Renal pelvis (tissue), 4 donors: ENCODE results near the gene CDKN2AIPNL. TPM values are rescaled to one million over a fixed set of nuclear protein-coding genes. Genes with fewer than 3 reads are reported as not detected.
"Not testable (repeated sequence)": the region's sequence is repeated elsewhere in the genome, so short reads cannot be mapped to it uniquely, and the experiment has no call there.

Experiments
- DNase-seq: peaks from one replicate; pipeline ENCODE4 v3.0.0-alpha.2; 2013
- polyA plus RNA-seq, 3 donors: library from polyadenylated mRNA; unstranded; fragments of 120-200 nt; gene quantifications; one replicate each; pipeline ENCODE4 v1.2.1, GENCODE V29; 2013; ENCODE audit not compliant: insufficient read length in 3 of 3

The CDKN2AIPNL gene
- polyA plus RNA-seq, 3 donors, result 30.0 to 34.7 (median 30.2) TPM

DNA sequence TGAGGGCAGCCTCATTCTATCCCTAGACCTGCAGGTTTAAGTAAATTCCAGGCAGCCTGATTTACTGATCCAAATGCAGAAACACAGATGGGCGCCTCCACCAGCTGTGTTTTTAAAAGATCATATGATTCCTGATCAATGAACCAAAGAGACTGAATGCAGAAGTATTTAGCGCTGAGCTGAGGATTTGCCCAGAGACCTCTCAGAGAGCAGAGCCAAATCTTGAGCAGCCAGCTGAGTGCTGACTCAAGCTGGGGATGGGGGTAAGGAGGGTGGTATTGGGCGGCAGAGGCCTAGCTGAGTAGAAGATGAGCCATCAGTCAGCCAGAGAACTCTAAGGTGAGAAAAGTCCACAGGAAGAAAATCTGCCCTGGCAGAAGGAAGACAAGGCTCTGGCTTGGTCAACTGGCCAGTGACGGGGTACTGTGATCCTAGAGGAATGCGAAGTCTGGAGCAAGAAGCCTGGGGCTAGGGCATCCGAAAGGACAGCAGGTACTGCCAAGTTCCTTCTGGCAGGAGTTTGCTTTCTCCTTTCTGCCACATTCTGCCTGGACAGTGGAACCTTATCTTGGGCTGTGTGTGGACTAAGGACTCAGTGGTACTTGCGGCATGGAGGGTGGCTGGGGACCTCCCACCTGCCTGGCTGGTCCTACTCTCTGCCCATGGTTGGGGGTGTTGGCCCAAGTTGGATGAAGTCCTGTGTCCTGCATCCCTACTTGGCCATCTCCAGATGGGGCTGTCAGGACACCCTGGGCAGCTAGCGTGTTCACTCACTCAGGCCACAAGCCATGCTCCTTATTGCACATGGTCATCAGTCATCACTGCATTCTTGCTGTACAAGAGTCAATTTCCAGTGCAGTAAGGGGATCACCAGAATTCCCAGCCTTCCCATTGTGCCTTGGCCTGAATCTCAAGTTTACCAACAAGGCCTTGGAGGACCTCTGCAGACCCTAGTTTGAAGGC, 34.5 kb upstream of the CDKN2AIPNL start:
- no peak for DNase-seq

DNA sequence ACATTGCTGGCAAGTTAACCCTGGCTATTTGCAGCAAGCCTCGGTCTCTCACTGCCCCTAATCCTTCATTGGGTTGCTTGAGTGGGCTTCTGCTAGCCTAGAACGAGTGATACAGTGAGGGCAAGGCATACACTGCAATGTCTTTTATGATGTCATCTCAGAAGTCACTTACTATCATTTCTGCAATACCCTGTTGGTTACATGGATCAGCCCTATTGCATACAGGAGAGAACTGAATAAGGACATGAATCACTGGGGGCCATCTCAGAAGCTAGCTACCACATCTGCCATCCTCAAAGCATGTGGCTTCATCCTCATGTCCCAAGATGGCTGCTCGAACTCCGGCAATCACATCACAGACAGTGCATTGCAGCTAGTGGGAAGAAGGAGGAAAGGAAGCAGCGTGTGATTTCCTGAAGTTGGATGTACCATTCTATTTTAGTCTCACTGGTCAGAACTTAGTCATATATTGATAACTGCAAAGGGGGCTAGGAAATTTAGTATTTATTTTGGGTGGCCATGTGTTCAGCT, 33.3 kb upstream of the CDKN2AIPNL start:
- DNase-seq, result no peak

DNA sequence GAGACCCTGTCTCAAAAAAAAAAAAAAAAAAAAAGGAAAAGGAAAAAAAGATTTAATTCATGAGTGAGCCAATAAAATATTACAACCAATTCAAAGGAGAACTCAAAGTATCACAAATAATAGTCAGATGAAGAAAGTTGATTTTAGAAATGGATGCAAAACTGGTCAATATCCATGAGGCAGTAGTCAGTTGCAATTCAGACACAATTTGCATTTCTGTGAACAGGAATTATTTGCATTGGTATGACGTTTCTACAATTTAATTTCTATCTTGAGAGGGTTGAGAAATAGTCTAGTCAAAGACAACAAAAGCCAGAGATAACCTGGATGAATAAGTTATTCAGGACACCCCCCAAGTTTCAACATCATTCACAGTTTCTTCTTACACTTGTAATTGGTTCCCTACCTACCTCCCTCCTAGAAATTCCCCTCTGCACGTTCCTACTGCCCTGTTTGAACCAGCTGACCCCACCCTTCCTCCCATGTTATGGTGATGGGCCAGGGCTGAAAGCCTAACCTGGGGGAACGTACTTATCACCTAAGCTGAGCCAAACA, 28.6 kb upstream of the CDKN2AIPNL start:
- DNase-seq, result no peak

DNA sequence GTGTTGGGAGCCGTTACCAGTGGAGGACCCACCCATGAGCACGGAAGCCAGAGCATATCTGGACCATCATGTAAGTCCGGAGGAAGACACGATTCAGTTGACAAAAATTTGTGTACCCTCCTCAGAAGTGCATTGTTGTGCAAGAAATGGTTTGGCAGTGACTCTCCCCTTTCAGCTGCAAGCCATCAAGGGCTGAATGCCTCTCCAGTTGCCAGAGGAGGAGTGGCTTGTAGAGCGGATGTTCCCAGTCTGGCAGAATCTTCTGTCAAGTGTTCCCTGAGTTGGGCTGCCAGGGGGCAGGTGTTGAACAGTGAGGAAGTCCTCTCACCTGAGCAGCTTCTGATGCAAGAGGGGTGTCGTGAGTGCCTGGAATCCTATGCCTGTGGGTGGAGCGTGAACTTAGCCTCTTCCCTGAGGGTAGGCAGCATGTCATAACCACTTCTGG, 27.6 kb upstream of the CDKN2AIPNL start:
- DNase-seq, result no peak

DNA sequence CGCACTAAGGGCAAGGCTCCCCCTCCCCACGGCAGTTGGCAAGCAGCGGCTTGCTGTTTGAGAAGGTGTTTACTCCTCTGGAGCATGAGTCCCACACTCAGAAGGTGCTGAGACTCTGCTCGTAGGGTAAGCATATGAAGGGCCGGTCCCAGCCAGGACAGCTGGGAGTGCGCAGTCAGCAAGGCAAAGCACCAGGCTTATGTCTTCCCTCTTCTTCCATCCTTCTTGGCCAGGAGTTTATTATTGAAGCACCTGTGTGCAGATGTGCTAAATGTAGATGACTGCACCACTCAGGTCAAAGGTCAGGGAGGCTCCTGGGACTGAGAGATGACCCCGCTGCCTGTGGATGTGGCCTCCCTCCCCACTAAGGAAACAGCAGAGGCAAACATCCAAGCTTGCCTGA, 27.0 kb upstream of the CDKN2AIPNL start:
- DNase-seq, result no peak

DNA sequence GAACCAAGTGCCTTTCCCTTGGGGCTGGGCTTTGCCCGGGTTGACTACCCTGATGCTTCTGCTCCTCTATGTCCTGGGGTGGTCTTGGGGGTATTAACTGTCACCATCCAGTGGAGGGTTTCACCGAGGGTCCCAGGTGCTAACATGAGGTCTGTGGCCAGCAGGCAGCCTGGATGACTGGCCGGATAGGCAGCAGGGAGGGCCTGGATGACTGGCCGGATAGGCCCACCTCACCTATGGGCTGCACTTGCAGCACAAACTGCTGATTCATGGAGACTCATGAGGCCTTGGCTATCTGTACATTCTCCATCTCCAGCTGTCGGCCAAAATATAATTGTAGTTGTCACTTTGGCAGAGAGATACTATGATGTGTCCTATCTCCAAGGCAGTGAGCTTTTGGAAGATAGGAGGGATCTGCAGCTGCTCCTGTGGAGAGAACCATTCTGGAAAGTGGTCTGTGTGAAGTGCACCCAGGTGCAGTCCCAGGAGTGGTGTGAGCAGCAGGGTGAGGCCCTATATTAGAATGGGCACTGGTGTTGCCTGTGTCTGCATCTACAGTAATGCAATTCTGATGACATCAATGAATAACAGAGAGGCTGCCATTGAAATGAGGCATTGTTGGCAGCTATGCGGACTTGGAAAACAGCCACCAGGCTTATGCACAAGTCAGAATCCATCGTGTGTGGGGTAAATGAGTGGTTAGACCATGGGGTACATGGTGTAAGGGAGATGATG, 26.3 kb upstream of the CDKN2AIPNL start:
- DNase-seq, result no peak

DNA sequence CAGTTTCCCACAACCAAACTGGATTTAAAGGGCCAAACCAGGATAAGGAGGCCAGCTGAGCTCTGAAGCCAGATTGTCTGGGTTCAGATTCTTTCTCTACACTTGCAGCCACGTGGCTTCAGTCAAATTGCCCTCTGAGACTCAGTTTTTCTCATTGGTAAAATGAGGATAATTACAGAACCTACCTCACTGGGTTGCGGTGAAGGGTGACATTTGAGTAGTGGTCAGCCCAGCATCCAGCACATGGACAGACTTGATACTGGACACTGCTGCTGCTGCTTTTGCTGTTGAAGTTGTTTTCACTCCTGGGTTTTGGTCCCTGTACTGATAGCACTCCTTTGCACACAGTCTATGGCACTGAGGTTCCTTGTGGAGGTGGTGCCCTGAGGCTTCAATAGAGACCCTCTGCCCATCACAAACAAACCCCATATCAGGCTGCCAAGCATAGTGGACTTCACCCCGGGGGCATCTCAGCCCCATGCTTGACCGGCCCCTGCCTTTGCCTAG, 25.7 kb upstream of the CDKN2AIPNL start:
- no peak for DNase-seq

DNA sequence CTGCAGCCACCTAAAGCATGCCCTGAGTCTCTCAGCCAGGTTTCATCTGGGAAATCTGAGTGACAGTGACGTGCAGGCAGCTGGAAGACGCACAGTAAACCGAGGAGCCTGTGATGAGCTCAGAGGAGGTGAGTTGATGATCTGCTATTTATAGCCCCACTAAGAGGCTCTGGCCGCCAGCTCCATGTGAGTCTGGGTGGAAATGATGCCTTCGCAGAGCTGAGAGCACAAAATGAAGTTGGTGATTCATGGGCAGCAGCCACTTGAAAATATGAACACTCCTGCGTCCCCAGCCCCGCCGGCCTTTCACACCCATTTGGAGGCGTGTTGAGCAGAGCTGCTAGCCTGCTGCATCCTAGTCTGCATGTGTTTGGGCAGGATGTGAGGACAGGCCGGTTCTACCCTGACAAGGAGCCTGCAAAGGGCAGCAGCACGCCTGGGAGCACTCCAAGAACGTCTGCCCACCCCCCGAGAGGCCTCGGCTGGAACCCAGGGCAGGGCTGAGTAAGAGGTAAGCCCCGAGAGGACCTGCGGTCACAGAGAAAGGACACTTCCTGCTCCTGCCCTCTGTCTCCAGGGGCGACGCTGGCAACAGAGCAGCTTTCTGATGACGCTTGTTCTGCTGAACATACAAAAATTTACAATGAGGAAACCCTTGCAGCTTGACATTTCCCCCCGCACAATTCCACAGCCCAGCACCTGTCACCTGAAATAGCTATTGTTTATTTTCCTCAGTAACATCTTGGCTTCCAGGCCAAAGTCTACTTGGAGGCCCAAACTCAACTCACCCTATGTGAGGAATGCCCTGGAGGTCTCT, 25.1 kb upstream of the CDKN2AIPNL start:
- peak; percentile 53 for DNase-seq

DNA sequence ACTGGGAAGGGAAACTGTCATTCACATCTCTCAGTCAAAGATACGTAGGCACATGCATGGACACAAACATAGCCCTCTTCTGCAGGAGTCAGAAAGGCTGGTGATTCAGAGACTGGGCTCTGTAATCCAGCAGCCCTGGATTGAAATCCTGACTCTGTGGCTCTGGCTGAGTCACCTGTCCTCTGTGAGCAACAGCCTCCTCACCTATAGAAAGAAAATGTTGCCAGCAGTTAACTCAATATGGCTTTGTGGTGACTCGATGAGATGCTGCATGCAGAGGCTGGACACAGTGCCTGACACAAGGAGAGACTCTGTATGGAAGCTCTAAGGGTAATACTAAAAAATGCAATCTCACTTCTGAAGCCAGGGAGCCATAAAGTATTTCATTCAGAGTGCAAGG, 23.9 kb upstream of the CDKN2AIPNL start:
- no peak for DNase-seq

DNA sequence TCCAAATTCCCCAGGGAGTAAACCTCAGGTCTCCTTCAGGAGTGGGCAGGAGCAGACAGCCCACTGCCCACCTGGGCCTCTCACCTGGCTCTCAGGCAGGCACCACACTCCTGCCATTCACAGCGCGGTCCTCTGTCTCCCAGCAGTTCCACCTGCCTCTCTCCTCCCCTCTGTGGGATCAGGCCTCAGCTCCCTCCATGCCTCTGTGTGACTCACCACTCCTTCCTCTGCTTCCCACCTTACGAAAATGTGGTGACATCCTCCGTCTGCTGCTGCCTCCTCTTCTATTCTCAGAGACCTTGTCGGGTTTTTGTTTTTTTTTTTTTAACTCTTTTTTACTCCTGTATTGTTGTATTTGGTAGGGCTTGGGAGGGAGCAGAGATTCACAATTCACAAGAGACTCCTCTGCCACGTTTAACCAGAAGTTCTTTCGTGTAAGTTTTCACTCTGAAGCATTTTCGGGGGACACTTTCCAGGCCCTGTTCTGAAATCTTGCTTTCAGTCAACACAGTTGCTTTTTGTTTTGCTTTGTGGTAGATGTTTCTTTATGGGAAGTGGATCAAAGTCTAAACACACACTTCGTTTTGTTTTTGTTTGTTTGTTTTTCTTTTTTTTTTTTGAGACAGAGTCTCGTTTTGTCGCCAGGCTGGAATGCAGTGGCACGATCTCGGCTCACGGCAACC, 21.1 kb upstream of the CDKN2AIPNL start:
- DNase-seq, result no peak

DNA sequence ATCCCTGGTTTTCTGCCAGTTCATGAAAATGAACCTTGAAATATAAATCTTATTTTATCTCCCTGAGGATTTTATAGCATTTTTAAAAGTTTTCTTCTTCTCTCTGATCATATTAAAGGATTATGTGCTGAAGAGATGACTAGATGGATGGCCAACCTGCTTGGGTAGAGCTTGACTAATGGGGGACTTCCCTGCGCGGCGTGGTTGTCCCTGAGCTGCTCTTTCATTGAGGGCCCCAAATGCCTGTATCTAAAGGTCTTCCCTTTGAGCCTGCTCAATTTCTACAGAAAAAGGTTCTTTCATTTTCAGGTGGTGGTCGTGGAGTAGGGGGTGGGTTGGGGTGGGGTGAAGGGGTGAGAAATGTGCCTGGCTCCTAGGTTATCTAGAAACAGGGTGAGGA, 20.5 kb upstream of the CDKN2AIPNL start:
- DNase-seq, result no peak

DNA sequence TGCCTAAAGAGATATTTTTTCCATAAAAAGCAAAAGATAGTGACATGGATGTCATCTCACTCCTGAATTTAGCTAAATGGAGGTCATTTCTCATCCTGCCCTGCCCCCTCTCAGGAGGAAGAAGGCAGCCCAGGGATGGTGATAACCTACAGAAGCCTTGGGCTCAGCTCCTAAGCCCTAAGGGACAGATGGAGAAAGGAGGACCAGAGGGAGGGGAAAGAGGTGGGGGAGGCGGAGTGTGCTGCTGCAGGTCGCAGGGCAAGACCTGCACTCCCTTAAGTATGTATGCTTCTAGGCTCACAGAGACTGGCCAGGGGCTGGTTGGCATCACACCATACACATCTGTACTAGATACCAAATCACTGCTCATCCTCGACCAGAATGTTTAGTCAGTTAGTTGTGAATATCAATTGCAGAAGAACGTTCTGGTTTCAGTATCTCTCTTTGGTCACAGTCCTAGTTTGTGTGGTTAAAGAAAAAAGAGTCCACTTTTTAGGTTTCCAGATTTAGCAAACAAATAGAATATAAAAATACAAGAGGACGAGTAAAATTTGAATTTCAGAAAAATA, 18.4 kb upstream of the CDKN2AIPNL start:
- DNase-seq, result no peak

DNA sequence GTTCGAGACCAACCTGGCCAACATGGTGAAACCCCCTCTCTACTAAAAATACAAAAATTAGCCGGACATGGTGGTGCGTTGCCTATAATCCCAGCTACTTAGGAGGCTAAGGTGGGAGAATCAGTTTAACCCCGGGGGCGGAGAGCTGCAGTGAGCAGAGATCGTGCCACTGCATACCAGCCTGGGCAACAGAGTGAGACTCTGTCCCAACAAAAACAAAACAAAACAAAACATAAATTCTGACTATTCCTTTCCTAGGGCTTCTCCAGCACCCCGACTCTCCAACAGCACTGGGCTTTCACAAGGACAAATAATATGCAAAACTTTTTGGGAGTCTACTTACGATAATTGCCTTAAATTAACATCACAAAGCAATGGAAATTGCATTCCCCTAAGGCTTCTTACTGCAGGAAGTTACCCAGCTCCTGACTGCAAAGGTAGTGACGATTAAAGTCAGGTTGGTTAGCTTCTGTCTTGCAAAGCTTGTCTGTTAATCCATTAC, 15.9 kb upstream of the CDKN2AIPNL start:
- DNase-seq, result no peak

DNA sequence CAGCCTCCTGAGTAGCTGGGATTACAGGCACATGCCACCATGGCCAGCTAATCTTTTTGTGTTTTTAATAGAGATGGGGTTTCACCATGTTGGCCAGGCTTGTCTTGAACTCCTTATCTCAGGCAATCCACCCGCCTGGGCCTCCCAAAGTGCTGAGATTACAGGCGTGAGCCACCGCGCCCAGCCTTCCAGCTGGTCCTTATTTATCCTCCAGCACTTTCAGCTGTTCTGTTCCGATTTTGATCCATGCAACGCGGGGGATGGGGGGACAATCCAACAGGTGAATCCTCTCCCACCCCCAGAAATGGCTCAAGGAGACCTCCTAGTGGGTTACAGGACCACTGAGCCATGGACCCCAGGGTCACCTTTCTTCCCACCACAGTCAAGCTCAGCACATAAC, 14.7 kb upstream of the CDKN2AIPNL start:
- no peak for DNase-seq

DNA sequence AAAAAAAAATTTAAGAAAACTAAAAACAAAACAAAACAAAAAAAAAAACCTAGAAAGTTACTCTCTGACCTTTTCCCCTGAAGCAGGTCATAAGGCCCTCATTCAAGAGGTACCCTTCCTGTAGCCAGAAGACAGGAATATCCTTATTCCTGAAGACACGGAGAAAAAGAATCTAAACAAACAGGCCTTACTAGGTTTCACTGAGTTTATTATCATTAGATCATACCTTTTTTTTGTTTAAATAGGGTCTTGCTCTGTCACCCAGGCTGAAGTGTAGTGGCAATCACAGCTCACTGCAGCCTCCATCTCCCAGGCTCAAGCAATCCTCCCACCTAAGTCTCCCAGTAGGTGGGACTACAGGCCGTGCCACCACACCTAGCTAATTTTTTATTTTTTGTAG, 11.7 kb upstream of the CDKN2AIPNL start:
- DNase-seq, result no peak

DNA sequence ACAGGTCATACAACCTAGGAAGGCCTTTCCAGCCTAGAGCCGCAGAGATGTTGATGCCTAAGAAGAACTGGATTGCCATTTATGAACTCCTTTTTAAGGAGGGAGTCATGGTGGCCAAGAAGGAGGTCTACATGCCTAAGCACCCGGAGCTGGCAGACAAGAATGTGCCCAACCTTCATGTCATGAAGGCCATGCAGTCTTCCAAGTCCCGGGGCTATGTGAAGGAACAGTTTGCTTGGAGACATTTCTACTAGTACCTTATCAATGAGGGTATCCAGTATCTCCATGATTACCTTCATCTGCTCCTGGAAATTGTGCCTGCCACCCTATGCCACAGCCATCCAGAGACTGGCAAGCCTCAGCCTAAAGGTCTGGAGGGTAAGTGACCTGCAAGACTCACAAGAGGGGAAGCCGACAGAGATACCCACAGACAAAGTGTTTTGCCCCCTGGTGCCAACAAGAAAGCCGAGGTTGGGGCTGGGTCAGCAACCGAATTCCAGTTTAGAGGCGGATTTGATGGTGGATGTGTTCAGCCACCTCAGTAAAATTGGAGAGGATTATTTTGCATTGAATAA, 11.2 kb upstream of the CDKN2AIPNL start:
- DNase-seq, result no peak

DNA sequence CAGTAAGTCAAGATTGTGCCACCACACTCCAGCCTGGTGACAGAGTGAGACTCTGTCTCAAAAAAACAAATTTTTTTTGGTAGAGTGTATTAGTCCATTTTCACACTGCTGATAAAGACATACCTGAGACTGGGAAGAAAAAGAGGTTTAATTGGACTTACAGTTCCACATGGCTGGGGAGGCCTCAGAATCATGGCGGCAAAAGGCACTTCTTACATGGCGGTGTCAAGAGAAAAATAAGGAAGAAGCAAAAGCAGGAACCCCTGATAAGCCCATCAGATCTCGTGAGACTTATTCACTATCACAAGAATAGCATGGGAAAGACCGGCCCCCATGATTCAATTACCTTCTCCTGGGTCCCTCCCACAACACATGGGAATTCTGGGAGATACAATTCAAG, 9.4 kb upstream of the CDKN2AIPNL start:
- DNase-seq, result not testable (repeated sequence)

DNA sequence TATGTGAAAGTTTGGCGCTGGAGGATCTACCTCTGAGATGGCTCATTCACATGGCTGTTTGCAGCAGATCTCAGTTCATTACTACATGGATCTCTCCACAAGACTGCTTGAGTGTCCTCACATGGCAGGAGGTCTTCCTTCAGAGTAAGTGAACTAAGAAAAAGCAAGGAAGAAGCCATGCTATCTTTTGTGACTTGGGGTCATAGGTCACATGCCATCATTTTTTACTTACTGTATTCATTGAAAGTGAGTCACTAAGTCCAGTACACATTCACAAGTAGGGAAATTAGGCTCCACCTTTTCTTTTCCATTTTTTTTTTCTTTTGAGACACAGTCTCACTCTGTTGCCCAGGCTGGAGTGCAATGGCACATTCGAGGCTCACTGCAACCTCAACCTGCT, 8.7 kb upstream of the CDKN2AIPNL start:
- DNase-seq, result no peak

DNA sequence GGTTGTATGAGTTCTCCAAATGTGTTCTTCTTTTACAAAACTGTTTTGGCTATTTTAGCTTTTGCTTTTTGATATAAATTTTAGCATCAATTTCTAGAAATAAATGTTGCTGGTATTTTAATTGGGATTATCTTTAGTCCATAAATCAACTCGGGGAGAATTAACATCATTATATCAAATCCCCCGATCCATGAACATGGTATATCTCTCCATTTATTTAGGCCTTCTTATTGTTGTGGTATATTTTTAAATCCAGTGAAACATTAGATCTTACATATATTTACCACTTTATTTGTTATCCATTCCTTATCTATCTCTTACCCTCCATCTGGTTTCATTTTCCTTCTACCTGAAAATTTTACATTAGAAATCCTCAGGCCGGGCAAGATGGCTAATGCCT, 7.3 kb upstream of the CDKN2AIPNL start:
- DNase-seq, result no peak

DNA sequence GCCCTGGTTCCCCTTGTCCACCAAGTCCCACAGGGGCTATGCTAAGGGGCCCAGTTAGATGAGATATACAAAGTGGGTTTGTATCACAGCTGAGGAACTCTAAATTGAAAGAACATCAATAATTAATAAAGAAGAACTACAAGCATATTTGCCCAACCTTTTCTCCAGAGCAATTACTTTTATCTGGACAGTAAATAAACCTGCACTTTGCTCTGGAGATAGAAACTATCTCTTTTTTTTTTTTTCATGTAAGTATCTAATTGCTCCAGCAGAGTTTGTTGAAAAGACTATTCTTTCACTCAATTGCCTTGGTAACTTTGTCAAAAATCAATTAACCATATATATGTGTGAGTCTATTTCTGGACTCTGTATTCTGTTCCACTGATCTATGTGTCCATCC, 6.0 kb upstream of the CDKN2AIPNL start:
- DNase-seq, result no peak
